GM12878 (cell line): ENCODE measurements around the gene COL8A2.

Experiments
- CTCF ChIP-seq, 3 experiments: IDR thresholded peaks in 2 of 3; conservative IDR thresholded peaks in 1 of 3; 2 replicates each; pipeline ENCODE4 v1.5.1; 2011; ENCODE audit warnings: low read depth in 3 of 3, low read length in 3 of 3, mild to moderate bottlenecking in 3 of 3, control low read depth in 2 of 3, moderate library complexity in 2 of 3, inconsistent platforms in 1 of 3, mixed read lengths in 1 of 3; ENCODE audit not compliant: control insufficient read depth in 2 of 3, insufficient read depth in 1 of 3; ENCODE audit errors: extremely low read depth in 1 of 3
- ESRRA ChIP-seq: IDR thresholded peaks from 2 replicates; pipeline ENCODE4 v1.6.1; 2012; ENCODE audit warnings: mild to moderate bottlenecking, low read length, improper control_type of control experiment
- HDAC6 ChIP-seq: fragments of 200-600 bp; sonication (generic); IDR thresholded peaks from one replicate; pipeline ENCODE4 v1.8.0; 2017; ENCODE audit warnings: antibody characterized with exemption; ENCODE audit not compliant: unreplicated experiment
- POLR2A ChIP-seq: IDR thresholded peaks from 2 replicates; pipeline ENCODE4 v1.6.1; 2011; ENCODE audit warnings: low read depth, mild to moderate bottlenecking, low read length
- POLR2AphosphoS2 ChIP-seq: IDR thresholded peaks from 2 replicates; pipeline ENCODE4 v1.6.1; 2011; ENCODE audit warnings: low read depth, mild to moderate bottlenecking, low read length, improper control_type of control experiment, moderate library complexity
- POLR2AphosphoS5 ChIP-seq: IDR thresholded peaks from 2 replicates; pipeline ENCODE4 v1.6.1; 2011; ENCODE audit warnings: mild to moderate bottlenecking, low read length, inconsistent platforms
- ZNF274 ChIP-seq: IDR thresholded peaks from one replicate; pipeline ENCODE4 v1.8.0; 2011; ENCODE audit not compliant: insufficient read length, insufficient read depth
- ZNF384 ChIP-seq: IDR thresholded peaks from 2 replicates; pipeline ENCODE4 v1.6.1; 2012; ENCODE audit warnings: low read depth, mild to moderate bottlenecking, low read length, improper control_type of control experiment, borderline replicate concordance
- TF ChIP-seq, protein P1 (sequence below): fragments of 450-650 bp; IDR thresholded peaks from 2 replicates; pipeline ENCODE4 v1.6.1; 2018; ENCODE audit warnings: mild to moderate bottlenecking, low read depth, moderate library complexity; ENCODE audit not compliant: partially characterized antibody
- TF ChIP-seq, protein P2 (sequence below): IDR thresholded peaks from 2 replicates; pipeline ENCODE4 v1.6.1; 2012; ENCODE audit warnings: low read length, inconsistent platforms

DNA sequence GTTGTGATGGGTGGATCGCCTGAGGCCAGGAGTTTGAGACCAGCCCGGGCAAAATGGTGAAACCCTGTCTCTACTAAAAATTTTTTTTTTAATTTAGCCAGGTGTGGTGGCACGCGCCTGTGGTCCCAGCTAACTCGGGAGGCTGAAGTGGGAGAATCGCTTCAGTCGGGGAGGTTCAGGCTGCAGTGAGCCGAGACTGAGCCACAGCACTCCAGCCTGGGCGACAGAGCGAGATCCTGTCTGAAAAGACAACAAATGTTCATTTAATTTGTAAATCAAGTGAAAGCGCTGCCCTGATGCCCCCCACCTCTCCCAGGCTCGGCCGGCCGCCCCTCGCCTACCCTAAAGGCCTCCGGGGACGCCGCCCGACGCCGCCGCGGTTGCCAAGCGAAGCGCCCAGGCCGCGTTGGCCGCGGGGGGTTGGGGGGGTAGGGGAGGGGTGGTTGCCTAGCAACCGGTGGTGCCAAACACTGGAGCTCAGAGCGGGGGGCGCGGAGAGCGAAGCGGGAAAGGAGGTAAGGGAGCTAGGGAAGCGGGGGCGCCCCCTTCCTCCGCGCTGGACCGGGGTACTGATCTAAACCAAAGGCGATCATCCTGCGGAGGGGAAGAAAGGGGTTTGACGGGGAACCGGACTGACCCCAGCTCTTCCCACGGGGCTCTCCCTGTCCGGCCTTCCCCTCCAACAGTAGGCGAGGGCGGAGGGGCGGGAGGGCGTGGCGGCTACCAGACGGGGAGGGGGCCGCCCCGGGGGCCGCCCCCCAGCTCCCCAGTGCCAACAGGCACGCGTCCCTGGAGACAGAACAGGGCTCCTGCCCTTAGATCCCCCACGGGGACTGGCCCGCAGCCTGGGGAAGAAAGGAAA lies 41.2 kb downstream of the COL8A2 start, which contains the start of gene TEKT2:
- TF ChIP-seq, protein P1, sequence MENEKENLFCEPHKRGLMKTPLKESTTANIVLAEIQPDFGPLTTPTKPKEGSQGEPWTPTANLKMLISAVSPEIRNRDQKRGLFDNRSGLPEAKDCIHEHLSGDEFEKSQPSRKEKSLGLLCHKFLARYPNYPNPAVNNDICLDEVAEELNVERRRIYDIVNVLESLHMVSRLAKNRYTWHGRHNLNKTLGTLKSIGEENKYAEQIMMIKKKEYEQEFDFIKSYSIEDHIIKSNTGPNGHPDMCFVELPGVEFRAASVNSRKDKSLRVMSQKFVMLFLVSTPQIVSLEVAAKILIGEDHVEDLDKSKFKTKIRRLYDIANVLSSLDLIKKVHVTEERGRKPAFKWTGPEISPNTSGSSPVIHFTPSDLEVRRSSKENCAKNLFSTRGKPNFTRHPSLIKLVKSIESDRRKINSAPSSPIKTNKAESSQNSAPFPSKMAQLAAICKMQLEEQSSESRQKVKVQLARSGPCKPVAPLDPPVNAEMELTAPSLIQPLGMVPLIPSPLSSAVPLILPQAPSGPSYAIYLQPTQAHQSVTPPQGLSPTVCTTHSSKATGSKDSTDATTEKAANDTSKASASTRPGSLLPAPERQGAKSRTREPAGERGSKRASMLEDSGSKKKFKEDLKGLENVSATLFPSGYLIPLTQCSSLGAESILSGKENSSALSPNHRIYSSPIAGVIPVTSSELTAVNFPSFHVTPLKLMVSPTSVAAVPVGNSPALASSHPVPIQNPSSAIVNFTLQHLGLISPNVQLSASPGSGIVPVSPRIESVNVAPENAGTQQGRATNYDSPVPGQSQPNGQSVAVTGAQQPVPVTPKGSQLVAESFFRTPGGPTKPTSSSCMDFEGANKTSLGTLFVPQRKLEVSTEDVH: no peak
- TF ChIP-seq POLR2AphosphoS5 (no peak), POLR2AphosphoS2 (no peak), ZNF384 (no peak), ESRRA (no peak), CTCF (IDR thresholded peaks at IDR 0.05 in 2 of 3, conservative IDR thresholded peaks at IDR 0.05 in 1 of 3; ENCODE audit: control insufficient read depth in 2 of 3, extremely low read depth in 1 of 3, insufficient read depth in 1 of 3, low read depth in 3 of 3, low read length in 3 of 3) (no peak), POLR2A (no peak), HDAC6 (no peak), ZNF274 (no peak)
- TF ChIP-seq, protein P2, sequence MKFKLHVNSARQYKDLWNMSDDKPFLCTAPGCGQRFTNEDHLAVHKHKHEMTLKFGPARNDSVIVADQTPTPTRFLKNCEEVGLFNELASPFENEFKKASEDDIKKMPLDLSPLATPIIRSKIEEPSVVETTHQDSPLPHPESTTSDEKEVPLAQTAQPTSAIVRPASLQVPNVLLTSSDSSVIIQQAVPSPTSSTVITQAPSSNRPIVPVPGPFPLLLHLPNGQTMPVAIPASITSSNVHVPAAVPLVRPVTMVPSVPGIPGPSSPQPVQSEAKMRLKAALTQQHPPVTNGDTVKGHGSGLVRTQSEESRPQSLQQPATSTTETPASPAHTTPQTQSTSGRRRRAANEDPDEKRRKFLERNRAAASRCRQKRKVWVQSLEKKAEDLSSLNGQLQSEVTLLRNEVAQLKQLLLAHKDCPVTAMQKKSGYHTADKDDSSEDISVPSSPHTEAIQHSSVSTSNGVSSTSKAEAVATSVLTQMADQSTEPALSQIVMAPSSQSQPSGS: no peak
